IPS-NIHi11 (cell line): ENCODE data around the gene DDR1.
"Not testable (repeated sequence)": the region's sequence is repeated elsewhere in the genome, so short reads cannot be mapped to it uniquely, and the experiment has no call there.

Experiments used
- DNase-seq: peaks from one replicate; pipeline ENCODE4 v3.0.0; 2012; ENCODE audit warnings: mixed read lengths, low spot score

Gene DDR1

DNA sequence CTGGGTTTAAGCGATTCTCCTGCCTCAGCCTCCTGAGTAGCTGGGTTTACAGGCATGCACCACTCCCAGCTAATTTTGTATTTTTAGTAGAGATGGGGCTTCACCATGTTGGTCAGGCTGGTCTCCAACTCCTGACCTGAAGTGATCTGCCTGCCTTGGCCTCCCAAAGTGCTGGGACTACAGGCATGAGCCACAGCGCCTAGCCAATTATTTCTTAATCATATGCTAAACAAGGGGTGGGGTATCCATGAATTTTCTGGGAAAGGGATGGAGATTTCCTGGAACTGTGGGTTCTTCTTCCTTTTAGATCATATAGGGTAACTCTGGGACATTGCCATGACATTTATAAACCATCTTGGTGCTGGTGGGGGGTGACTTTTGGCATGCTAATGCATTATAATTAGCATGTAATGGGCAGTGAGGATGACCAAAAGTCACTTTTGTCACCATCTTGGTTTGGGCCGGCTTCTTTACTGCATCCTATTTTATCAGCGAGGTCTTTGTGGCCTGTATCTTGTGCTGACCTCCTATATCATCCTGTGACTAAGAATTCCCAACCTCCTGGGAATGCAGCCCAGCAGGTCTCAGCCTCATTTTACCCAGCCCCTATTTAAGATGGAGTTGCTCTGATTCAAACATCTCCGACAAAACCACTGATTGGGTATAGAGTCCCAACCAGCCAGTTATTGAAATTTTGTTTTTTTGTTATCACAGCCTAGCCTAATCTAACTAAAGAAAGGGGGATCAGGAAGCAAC is 29.9 kb upstream of the DDR1 start:
- DNase-seq, result no peak

DNA sequence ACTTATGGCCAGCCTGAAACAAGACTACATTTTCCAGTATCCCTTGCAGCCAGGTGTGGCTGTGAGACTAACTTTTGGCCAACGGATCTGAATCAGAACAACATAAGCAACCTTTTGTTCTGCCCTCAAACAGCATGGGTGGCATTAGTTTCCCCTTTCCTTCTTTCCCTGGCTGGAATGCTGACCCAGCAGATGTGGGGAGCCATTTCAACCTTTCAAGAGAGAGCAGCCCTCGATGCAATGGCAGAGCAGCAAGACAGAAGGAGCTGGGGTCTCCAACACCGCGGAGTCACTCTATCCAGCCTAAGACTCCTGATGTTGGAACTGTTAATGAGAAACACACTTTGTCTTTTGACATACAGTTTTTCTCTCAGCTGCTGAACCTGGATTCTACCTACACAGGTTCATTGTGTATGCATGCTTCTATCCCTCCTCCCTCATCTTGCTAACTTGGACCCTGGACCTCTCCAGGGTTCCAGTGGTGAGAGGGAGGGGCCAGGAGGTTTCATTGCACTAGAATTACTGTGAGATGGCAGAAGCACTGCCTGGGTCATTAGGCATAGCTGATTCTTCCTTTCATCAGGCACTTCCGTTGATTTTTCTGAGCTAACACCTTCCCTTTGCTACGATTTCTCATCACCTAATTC is 28.8 kb upstream of the DDR1 start:
- DNase-seq, result no peak

DNA sequence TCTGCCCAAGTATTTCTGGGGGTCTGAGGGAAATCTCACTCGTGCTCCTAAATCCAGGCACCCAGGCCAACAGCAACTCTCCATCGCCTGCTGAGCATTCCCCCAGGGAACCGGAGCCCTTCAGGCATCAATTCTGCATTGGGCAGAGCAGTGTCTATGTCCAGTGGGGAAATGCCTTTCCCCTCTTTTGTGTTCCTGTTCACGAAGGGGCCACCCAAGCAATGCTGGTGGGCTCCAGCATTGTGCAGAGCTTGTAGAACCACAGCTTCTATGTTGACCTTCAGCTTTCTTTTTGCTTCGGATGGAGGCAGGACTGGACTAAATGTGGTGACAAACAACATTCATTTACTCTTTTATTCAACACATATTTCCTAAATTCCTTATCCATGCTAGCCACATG is 27.2 kb upstream of the DDR1 start:
- DNase-seq, result no peak

DNA sequence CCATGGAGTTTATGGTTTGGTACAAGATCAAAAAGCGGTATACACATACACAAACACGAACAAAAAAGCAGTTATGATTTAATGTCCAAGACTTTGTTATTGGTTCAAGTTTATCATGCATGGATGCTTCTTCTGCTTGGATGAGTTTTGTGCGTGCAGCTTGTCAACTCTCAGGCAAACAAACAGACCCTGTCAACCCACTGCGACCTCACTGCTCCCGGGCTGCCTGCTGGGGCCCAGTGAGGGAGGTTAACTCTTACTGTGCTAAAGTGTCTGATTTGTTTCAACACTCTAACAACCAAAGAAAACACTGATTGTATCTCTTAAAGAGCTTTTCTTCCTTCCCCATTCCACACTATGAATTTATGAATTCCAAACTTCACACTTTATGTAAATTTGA is 26.8 kb upstream of the DDR1 start:
- DNase-seq, result peak; percentile 33

DNA sequence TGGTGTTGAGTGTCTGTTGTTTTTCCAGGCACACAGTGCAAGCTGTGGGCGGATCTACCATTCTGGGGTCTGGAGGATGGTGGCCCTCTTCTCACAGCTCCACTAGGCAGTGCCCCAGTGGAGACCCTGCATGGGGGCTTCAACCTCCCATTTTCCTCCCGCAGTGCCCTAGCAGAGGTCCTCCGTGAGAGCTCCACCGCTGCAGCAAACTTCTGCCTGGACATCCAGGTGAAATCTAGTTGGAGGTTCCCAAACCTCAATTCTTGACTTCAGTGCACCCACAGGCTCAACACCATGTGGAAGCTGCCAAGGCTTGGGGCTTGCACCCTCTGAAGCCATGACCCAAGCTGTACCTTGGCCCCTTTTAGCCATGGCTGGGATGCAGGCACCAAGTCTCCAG is 24.6 kb upstream of the DDR1 start:
- not testable (repeated sequence) for DNase-seq

DNA sequence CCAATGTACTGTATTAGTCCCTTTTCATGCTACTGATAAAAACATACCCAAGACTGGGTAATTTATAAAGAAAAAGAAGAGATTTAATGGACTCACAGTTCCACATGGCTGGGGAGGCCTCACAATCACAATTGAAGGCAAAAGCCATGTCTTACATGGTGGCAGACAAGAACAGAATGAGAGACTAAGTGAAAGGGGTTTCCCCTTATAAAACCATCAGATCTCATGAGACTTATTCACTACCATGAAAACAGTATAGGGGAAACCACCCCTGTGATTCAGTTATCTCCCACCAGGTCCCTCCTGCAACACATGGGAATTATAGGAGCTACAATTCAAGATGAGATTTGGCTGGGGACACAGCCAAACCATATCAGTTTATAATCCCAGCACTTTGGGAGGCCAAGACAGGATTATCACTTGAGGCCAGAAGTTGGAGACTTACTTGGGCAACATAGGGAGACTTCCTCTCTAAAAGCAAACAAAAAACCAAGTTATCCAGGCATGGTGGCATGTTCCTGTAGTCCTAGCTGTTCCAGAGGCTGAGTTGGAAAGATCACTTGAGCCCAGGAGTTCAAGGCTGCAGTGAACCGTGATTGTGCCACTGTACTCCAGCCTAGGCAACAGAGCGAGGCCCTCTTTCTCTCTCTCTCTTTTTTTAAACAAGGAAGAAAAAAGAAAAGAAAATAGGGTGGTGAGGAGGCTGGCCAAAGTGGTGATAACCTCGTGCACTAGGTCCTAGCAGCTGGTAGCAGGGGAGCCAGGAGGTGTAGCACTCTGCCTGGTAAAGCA is 22.9 kb upstream of the DDR1 start:
- no peak for DNase-seq

DNA sequence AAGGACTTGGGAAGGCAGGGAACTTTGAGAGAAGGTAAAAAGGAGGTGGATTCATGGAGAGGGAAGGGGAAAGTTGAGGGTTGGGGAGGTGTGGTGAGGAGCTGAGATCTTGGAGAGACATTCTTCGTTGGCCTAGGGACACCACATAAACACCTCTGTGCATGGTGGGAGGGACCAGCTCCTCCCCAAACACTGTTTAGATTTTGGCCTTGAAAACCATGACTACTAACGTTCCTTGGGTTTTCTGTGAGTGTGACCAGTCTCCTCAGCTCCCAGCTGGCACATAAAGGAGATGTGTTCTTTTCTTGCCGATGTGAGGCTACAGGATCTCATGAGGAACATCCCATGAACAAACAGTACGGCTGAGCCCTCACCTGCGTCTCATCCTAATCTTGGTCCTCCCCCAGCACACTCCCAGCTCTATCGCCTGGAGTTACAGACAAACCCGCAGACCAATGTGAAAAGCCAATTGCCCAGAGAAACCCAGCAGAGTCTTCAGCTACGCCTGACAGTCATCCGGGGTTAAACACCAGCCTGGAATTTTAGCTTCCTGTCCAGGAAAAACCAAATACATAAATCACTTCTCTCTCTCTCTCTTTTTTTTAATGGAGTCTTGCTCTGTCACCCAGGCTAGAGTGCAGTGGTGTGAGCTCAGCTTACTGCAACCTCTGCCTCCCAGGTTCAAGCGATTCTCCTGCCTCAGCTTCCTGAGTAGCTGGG is 22.0 kb upstream of the DDR1 start:
- no peak for DNase-seq

DNA sequence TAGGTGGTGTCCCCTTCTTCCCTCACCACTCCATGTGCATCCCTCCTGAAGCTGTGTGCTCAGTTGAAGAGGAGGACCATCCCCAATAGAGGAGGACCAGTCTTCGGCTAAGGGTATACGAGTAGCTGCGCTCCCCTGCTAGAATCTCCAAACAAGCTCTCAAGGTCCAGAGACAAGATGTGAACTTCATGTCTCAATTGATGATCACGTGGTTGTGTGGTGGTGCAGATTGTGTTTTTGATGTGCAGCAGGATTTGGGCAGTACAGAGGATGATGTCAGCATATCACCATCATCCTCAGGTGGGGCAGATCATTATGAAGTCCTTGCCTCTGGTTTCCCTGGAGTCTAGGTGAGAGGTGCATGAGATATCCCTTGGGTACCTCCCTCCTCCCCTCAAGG is 20.0 kb upstream of the DDR1 start:
- no peak for DNase-seq

DNA sequence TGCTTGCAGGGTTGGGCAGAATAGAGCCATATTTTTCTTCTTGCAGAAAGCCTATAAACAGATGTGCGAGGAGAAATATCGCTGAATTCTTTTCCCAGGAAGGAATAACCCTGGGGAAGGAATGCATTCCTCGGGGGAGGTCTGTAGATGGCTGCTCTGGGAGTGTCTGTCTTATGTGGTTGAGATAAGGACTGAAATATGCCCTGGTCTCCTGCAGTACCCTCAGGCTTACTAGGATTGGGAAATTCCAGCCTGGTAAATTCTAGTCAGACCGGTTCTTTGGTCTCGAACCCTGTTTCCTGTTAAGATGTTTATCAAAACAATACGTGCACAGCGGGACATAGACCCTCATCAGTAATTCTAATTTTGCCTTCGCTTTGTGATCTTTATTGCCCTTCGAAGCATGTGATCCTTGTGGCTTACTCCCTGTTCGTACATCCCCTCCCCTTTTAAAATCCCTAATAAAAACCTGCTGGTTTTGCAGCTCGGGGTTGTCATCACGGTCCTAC is 15.0 kb upstream of the DDR1 start:
- not testable (repeated sequence) for DNase-seq

DNA sequence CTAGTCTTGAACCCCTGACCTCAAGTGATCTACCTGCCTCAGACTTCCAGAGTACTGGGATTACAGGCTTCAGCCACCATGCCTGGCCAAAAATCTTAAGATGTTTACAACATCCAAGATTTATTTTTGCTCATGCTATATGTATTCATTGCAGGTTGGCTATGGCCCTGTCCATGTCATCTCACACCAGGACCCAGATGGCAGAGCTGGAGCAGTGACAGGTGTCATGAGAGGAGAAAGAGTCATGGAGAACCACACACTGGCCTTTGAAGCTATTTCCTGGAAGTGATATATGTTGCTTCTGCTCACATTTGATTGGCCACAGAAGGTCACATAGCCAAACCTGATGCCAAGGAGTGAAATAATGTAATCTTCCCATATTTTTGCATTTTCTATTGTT is 13.8 kb upstream of the DDR1 start:
- DNase-seq, result no peak

DNA sequence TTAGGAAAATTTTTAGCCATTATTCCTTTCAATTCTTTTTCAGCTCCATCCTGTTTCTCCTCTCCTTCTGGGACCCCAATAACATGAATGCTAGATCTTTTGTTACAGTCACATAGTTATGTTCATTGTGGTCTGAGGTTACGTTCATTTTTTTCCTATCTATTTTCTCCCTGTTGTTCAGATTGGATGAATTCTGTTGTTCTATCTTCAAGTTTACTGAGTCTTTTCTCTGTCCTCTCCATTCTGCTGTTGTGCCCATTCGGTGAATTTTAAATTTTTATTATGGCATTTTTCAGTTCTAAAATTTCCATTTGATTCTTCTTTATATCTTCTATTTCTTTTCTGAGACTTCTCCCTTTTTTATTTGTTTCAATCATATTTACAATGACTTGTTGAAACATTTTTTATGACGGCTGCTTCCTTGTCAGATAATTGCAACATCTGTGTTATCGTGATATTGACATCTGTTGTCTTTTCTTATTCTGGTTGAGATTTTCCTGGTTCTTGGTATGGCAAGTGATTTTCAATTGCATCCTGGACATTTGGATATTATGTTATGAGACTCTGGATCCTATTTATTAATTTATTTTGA is 12.6 kb upstream of the DDR1 start:
- DNase-seq, result no peak

DNA sequence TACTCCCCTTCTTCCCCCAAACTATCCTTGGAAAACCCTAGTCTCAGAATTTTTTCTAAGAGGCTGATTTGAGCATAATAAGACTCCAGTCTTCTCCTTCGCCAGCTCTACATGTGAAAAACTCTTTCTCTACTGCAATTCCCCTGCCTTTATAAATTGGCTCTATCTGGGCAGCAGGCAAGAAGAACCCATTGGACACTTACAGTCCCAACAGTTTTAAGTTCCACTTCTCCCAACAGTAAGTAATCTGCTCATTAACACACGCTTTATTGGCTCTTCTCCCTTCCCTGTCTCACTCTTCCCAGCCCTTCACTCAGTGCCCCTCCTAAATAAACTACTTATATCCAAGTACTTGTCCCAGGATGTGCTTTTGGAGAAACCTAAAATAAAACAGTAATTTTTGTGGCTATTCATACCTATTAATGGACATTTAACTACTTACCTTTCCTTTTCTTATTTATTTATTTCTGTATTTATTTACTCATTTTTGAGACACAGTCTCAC is 11.1 kb upstream of the DDR1 start:
- DNase-seq, result no peak

DNA sequence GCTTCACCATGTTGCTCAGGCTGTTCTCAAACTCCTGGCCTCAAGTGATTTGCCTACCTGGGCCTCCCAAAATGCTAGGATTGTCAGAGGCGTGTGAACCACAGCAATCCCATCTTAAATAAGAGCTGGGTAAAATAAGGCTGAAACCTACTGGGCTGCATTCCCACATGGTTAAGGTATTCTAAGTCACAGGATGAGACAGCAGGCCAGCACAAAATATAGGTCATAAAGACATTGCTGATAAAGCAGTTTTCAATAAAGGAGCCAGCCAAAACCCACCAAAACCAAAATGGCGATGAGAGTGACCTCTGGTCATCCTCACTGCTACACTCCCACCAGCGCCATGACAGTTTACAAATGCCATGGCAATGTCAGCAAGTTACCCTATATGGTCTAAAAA is 10.5 kb upstream of the DDR1 start:
- not testable (repeated sequence) for DNase-seq

DNA sequence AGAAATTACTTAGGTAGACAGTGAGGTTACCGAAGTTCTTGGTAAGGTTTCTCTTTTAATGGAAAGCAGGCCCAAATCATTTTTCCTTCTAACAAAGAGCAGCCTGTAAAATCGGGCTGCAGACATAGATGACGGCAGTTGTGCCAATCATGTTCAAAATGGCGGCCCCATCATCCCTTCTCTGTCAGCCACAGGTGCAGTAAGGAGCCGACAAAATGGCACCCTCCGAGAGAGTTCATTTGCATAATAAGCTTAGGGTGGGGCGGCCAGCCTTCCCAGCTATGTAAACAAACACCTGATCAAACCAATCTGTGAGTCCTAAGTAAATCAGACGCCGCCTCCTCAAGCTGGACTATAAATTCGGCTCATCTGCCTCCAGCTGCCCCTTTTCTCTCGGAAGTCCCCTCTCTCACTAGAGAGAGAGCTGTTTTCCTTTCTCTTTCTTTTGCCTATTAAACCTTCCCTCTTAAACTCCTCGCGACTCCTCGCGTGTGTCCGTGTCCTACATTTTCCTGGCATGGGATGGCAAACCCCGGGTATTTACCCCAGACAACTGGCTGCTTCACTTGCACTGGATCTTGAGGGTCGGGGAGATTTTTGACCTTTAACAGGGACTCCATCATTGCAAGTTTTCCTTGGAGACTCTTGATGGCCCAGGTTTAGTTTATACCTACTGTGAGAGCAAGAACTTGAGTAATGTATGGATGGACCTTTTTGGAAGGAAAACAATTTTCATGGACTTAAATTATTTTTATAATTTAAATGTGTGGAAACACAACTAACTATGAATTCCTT is 8.9 kb upstream of the DDR1 start:
- no peak for DNase-seq

DNA sequence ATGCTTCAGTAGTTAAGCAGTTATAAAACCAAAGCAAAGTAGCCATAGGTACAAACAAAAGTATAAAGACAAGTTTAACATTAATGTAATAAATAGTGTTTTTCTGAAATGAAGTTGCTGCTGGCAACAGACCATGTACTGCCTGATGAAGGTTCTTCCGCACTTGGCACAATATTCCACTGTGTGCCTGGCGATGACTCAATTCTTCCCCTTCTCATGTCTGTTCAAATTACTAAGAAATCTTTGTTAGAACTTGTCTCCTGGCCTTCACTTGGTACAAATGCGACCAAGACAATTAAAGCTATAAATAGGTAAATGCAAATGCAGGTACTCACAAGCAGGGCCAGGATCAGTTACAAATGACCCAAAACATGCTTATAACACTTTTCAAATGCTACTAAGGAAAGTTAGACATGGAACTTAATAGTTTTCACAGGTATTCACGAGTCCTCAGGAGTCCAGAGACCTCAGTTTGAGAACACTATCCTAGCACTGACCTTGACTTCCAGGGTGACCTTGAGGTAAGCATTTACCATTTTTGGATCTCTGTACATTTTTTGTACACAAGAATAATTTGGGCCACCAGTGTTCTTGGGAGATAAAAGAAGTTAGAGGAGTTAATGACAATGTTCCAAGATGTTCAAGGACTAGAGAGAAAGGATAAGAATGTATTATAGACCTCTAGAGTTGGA is 8.1 kb upstream of the DDR1 start:
- no peak for DNase-seq

DNA sequence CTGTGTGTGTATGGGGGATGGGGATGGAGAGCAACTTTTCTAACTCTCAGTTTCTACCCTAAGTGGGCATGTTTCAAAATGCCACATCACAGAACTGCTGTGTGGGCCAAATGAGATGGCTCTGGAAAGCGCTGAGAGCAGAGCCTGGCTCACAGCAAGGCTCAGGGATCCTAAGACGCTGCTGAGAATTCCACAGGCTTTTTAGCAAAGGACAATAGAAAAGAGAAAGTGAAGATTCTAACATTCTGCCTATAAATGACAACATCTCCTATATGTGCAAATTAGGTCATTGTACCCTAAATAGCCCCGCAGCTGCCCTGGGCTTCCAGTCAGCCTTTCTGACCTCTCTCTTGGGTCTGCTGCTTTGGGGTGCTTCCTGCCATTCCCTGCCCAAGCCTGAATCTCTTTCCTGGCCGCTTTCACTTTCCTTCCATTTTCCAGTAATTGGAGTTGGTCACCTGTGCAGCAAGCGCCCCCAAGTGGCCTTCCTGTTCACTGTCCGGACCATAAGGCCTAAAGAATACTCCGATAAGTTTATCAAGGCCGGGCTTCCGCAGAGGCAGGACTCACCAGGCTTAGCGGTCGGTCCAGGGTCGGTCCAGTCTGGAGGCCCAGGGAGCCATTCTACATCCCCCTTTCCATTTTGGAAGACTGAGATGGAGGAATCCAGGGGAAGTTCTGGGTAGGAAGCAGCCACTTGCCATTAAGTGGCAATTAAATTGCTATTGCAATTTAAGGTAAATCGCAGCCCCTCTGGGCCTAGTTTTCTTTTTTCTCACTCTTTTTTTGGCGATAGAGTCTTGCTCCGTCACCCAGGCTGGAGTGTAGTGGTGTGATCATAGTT is 6.7 kb upstream of the DDR1 start:
- peak; percentile 73 for DNase-seq

DNA sequence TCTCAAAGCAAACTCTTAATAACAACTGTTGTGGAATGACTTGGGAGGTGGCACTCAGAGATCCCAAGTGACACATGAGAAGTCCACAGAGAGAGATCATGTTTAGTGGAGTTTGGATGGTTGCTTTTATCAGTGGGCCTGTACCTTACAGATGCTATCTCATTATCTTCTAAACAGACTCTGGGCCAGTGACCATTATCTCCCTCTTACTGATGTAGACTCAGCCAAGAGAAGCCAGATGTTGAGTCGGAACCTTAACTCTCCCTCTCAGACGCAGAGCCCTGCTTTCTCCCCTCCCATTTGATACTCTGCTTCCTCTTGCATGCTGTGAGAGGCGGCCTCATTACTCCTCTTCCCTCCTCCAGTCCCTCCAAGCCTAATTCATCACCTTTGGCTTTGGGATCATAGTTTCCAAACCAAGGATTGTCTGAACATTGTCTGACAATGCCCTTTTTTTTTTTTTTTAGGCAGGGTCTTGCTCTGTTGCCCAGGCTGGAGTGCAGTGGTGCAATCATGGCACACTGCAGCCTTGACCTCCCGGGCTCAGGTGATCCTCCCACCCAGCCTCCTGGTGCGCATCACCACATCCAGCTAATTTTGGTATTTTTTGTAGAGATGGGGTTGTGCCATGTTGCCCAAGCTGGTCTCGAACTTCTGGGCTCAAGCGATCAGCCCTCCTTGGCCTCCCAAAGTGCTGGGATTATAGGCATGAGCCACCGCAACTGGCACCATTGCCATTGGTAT is 4.5 kb upstream of the DDR1 start:
- DNase-seq, result no peak

DNA sequence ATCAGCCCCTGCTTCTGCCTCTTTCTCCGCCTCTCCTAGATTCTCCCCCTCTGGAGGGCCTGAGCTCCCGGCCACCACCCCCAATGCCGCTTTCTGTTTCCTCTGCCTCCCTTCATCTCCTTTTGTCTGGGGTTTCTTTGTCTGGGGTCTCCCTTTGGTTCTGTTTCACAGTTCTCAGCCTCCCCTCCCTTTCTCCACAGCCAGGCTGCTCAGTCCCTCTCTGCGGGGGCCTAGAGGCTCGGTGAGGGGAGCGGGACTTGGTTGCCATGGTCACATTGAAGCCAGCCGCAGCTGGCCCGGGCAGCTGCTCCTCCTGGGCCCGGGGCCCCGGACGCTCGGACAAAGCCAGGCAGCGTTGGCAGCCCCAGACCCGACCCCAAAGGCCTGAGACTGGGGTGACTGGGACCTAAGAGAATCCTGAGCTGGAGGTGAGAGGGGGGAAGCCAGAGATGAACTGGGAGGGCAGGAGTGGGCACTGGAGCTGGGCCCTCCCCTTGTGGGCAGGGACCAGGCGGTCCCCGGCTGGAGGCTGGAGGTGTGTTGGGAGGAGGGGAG is 3.5 kb upstream of the DDR1 start:
- peak; percentile 69 for DNase-seq
